ENCODE measurements around the gene BNIPL. TPM values are rescaled to one million over a fixed set of nuclear protein-coding genes. Genes with fewer than 3 reads are reported as not detected.

Gene BNIPL
- total and polyA plus RNA-seq, 2 of the 13 experiments (the other 11 are each of a cell fraction or from before 2014, with no cell fraction given) = 0.40 to 1.1 TPM

GRCh38 chr1:151059109-151060006 is 23.0 kb downstream of the BNIPL start, which contains the start of gene CDC42SE1 (continued):
- TF ChIP-seq IRF9 (CRISPR knock-in tag; IDR thresholded peaks at IDR 0.05; ENCODE audit: borderline replicate concordance) = peak; percentile 77; the same call in 1 of the 2 replicates
- TF ChIP-seq GMEB1 (CRISPR knock-in tag; IDR thresholded peaks at IDR 0.05; ENCODE audit: borderline replicate concordance) = peak; percentile 71
- TF ChIP-seq POLR2AphosphoS5 (IDR thresholded peaks at IDR 0.05; ENCODE audit: low read depth, low read length) = peak; percentile 69
- no peak for TF ChIP-seq ZNF180 (CRISPR knock-in tag; IDR thresholded peaks at IDR 0.05; ENCODE audit: borderline replicate concordance, low read depth)
- no peak for TF ChIP-seq ZNF367 (CRISPR knock-in tag; IDR thresholded peaks at IDR 0.05; ENCODE audit: borderline replicate concordance)
- TF ChIP-seq SP4 (CRISPR knock-in tag; IDR thresholded peaks at IDR 0.05) = no peak
- no peak for TF ChIP-seq DBP (CRISPR knock-in tag; IDR thresholded peaks at IDR 0.05; ENCODE audit: not compliant biosample characterization)
- TF ChIP-seq KDM1A (CRISPR knock-in tag; IDR thresholded peaks at IDR 0.05) = no peak
- TF ChIP-seq ZFP1 (CRISPR knock-in tag; IDR thresholded peaks at IDR 0.05) = peak; percentile 72; the same call in 1 of the 2 replicates
- TF ChIP-seq TBP (CRISPR knock-in tag; IDR thresholded peaks at IDR 0.05) = no peak
- TF ChIP-seq JDP2 (CRISPR knock-in tag; IDR thresholded peaks at IDR 0.05; ENCODE audit: borderline replicate concordance) = no peak
- 0 out of 2 replicates have a peak, but pooled peaks have one; percentile 67 for TF ChIP-seq ZNF749 (CRISPR knock-in tag; IDR thresholded peaks at IDR 0.05; ENCODE audit: borderline replicate concordance)
- TF ChIP-seq YEATS2 (CRISPR knock-in tag; IDR thresholded peaks at IDR 0.05; ENCODE audit: borderline replicate concordance) = peak; percentile 44; the same call in 1 of the 2 replicates
- TF ChIP-seq KLF12 (CRISPR knock-in tag; IDR thresholded peaks at IDR 0.05; ENCODE audit: borderline replicate concordance) = 0 out of 2 replicates have a peak, but pooled peaks have one; percentile 29
- peak; percentile 90; the same call in 1 of the 2 replicates for TF ChIP-seq ZBTB20 (CRISPR knock-in tag; IDR thresholded peaks at IDR 0.05; ENCODE audit: borderline replicate concordance, low read depth)
- no peak for TF ChIP-seq ZNF652 (CRISPR knock-in tag; IDR thresholded peaks at IDR 0.05; ENCODE audit: borderline replicate concordance, low read depth)
- TF ChIP-seq XBP1 (CRISPR knock-in tag; IDR thresholded peaks at IDR 0.05) = no peak
- peak; percentile 64 for TF ChIP-seq AGO2 (optimal IDR thresholded peaks at IDR 0.05; ENCODE audit: low read depth, low read length)
- no peak for TF ChIP-seq ZNF776 (CRISPR knock-in tag; IDR thresholded peaks at IDR 0.05)
- no peak for TF ChIP-seq HDAC6 (IDR thresholded peaks at IDR 0.05; ENCODE audit: low read depth, low read length)
- no peak for TF ChIP-seq ZNF670 (CRISPR knock-in tag; IDR thresholded peaks at IDR 0.05; ENCODE audit: borderline replicate concordance)
- no peak for TF ChIP-seq TEAD3 (CRISPR knock-in tag; optimal IDR thresholded peaks at IDR 0.05; ENCODE audit: borderline replicate concordance)
- TF ChIP-seq RFXANK (CRISPR knock-in tag; IDR thresholded peaks at IDR 0.05) = no peak
- no peak for TF ChIP-seq CERS6 (CRISPR knock-in tag; IDR thresholded peaks at IDR 0.05)
- TF ChIP-seq RBM22 (optimal IDR thresholded peaks at IDR 0.05; ENCODE audit: low read length) = no peak
- no peak for TF ChIP-seq ZMAT5 (CRISPR knock-in tag; IDR thresholded peaks at IDR 0.05; ENCODE audit: borderline replicate concordance, low read depth)
